NCI-H82 (cell line): ENCODE data around the gene CYBRD1.
"Not testable (repeated sequence)": the region's sequence is repeated elsewhere in the genome, so short reads cannot be mapped to it uniquely, and the experiment has no call there.

Experiments
- DNase-seq: peaks from one replicate; lab custom pipeline; 2025; lab: John Stamatoyannopoulos, UW

The CYBRD1 gene

GRCh38 chr2:171522052-171522787 is at the start of gene CYBRD1:
Gene CYBRD1 (plus strand): TSS chr2:171522474. CDS start chr2:171522546, 72 bp downstream.
- peak; percentile 54 for DNase-seq

GRCh38 chr2:171475979-171476378 is 46.3 kb upstream of the CYBRD1 start:
- no peak for DNase-seq

- DNase-seq: no peak
Measured at GRCh38 chr2:171478345-171478744, 43.9 kb upstream of the CYBRD1 start.

GRCh38 chr2:171479154-171479814 is 43.0 kb upstream of the CYBRD1 start:
- DNase-seq: no peak

GRCh38 chr2:171480908-171481307 is 41.4 kb upstream of the CYBRD1 start:
- no peak for DNase-seq

- no peak for DNase-seq
Measured at GRCh38 chr2:171482308-171482707, 40.0 kb upstream of the CYBRD1 start.

GRCh38 chr2:171482877-171483276 is 39.4 kb upstream of the CYBRD1 start:
- no peak for DNase-seq

GRCh38 chr2:171483793-171484192 is 38.5 kb upstream of the CYBRD1 start:
- no peak for DNase-seq

- DNase-seq: no peak
Measured at GRCh38 chr2:171485116-171485515, 37.2 kb upstream of the CYBRD1 start.

- no peak for DNase-seq
Measured at GRCh38 chr2:171487201-171487600, 35.1 kb upstream of the CYBRD1 start.

- no peak for DNase-seq
Measured at GRCh38 chr2:171487803-171488259, 34.4 kb upstream of the CYBRD1 start.

- no peak for DNase-seq
Measured at GRCh38 chr2:171490577-171490976, 31.7 kb upstream of the CYBRD1 start.

- DNase-seq: no peak
Measured at GRCh38 chr2:171491292-171491691, 31.0 kb upstream of the CYBRD1 start.

- DNase-seq: no peak
Measured at GRCh38 chr2:171492664-171493063, 29.6 kb upstream of the CYBRD1 start.

- DNase-seq: not testable (repeated sequence)
Measured at GRCh38 chr2:171497664-171498063, 24.6 kb upstream of the CYBRD1 start.

GRCh38 chr2:171505374-171505773 is 16.9 kb upstream of the CYBRD1 start:
- no peak for DNase-seq

- no peak for DNase-seq
Measured at GRCh38 chr2:171509945-171510731, 12.1 kb upstream of the CYBRD1 start.

- no peak for DNase-seq
Measured at GRCh38 chr2:171512014-171512413, 10.3 kb upstream of the CYBRD1 start.

GRCh38 chr2:171512683-171513195 is 9.5 kb upstream of the CYBRD1 start:
- DNase-seq: no peak

- DNase-seq: no peak
Measured at GRCh38 chr2:171513719-171514160, 8.5 kb upstream of the CYBRD1 start.

GRCh38 chr2:171514908-171515582 is 7.2 kb upstream of the CYBRD1 start:
- DNase-seq: no peak
